Activated naive CD4-positive, alpha-beta T cell treated with anti-CD3 and anti-CD28 coated beads, Interleukin-2, amount 50 U/mL, for 16 hours (primary cell): Measurements from ENCODE around the gene MT1H.
A peak's percentile ranks its signal among the peaks of the same experiment; 100 is the strongest.
"Not testable (repeated sequence)": the region's sequence is repeated elsewhere in the genome, so short reads cannot be mapped to it uniquely, and the experiment has no call there.

ENCODE experiments used
- DNase-seq: peaks from one replicate; pipeline ENCODE4 v3.0.0-alpha.2; 2020

The MT1H gene

DNA sequence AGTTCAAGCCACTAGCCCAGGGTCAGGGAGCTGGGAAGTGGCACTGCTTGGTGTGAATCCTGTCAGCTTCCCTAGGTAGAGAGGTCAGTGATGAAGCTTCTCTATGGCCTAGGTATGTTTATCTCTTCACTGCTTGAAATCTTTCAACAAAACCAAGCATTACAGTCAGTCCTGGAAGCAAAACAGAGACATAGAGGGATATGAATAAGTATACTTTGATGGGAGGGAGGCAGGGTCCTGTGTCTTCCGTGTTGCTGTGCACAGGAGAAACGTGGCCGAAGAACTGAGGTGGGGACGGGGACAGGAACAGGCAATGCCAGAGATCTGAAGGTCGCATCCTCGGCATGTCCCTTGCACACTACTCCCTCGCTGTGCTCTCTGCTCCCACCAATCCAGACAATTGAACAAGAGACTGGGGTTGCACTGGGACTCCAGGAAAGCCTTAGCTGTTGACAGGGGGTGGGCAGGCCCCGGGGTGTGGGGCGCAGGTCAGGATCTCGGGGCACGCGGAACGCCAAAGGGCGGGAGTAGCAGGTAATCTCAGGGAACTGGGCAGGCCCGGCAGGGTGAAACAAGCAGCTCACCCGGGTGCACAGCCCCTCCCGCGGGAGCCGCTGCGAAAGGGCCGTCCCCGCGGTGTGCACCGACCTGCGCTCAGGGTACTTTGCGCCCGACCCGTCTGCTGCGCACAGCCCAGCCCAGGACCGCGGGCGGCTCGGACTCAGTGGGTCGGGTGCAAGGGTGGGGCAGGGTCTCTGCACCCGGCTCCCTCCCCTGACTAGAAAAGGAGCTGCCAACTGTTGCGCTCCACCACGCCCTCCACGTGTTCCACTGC lies at the start of gene MT1H:
MT1H (plus strand) TSS at position 810 of the 835 bp plus-strand sequence. CDS start 71 bp downstream, outside the sequence.
- DNase-seq = peak; percentile 25

GRCh38 chr16:56620339-56620897 lies 49.2 kb upstream of the MT1H start:
- no peak for DNase-seq

DNA sequence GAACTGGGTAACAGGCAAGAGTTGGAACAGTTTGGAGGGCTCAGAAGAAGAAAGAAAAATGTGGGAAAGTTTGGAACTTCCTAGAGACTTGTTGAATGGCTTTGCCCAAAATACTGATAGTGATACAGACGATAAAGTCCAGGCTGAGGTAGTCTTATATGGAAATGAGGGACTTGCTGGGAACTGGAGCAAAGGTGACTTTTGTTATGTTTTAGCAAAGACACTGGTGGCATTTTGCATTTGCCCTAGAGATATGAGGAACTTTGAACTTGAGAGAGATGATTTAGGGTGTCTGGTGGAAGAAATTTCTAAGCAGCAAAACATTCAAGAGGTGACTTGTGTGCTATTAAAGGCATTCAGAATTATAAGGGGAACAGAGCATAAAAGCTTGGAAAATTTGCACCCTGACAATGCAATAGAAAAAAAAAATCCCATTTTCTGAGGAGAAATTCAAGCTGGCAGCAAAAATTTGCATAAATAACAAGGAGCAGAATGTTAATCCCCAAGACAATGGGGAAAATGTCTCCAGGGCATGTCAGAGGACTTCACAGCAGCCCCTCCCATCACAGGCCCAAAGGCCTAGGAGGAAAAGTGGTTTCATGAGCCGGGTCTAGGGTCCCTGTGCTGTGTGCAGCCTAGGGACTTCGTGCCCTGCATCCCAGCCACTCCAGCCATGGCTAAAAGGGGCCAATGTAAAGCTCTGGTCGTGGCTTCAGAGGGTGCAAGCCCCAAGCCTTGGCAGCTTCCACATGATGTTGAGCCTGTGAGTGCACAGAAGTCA lies 47.8 kb upstream of the MT1H start:
- DNase-seq = not testable (repeated sequence)

DNA sequence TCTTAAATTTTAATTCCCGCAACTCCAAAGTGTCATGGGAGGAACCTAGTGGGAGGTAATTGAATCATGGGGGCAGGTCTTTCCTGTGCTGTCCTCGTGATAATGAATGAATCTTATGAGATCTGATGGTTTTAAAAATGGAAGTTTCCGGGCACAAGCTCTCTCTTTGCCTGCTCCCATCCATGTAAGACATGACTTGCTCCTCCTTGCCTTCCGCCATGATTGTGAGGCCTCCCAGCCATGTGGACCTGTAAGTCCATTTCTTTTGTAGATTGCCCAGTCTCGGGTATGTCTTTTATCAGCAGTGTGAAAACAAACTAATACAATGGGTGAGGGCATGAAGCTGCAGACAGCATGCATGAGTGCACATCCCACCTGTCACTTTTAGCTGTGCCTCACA lies 46.4 kb upstream of the MT1H start:
- DNase-seq = not testable (repeated sequence)

GRCh38 chr16:56623637-56624036 lies 46.0 kb upstream of the MT1H start:
- DNase-seq = no peak

GRCh38 chr16:56625140-56625942 lies 44.3 kb upstream of the MT1H start, which contains the start of gene MT1E:
Gene MT1E (plus strand): TSS chr16:56625781. CDS start chr16:56625852, 71 bp downstream.
- peak; percentile 75 for DNase-seq

DNA sequence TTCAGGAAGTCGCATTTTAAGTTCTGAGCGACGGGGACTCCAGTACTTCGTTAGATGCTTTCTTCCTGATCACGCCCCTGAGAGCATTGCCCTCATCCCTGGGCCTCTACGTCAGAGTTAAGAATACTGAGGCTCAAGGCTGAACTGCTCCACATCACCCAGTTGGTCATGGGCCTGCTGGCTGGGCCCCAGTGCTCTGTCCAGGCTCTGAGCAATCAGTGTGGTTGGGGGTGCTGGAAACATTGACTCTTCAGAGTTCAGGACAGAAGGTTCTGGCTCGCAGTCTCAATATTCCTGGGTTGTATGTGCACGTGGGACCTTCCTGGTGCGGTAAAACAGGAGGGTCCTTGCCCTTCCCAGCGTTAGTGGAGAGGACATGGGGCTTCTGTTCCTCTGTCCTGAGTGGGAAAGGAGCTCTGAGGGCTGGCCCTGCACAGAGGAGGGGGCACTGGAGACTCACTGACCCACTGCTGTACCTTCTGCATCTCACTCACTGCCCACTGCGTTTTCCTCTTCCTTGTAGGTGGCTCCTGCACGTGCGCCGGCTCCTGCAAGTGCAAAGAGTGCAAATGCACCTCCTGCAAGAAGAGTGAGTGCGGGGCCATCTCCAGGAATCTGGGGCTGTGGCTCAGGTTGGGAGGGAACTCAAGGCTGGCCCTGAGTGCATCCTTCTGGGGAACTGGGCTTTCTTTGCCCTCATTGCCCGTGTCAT lies 43.5 kb upstream of the MT1H start:
- no peak for DNase-seq

- no peak for DNase-seq
These were observed 42.9 kb upstream of the MT1H start for GRCh38 chr16:56626685-56627084.

GRCh38 chr16:56628486-56629350 lies 40.9 kb upstream of the MT1H start:
- no peak for DNase-seq

GRCh38 chr16:56629531-56629930 lies 40.1 kb upstream of the MT1H start:
- DNase-seq = no peak

GRCh38 chr16:56630134-56630533 lies 39.5 kb upstream of the MT1H start:
- no peak for DNase-seq

- DNase-seq = no peak
These were observed 38.4 kb upstream of the MT1H start for GRCh38 chr16:56631197-56631596.

GRCh38 chr16:56631832-56632155 lies 37.8 kb upstream of the MT1H start:
- no peak for DNase-seq

DNA sequence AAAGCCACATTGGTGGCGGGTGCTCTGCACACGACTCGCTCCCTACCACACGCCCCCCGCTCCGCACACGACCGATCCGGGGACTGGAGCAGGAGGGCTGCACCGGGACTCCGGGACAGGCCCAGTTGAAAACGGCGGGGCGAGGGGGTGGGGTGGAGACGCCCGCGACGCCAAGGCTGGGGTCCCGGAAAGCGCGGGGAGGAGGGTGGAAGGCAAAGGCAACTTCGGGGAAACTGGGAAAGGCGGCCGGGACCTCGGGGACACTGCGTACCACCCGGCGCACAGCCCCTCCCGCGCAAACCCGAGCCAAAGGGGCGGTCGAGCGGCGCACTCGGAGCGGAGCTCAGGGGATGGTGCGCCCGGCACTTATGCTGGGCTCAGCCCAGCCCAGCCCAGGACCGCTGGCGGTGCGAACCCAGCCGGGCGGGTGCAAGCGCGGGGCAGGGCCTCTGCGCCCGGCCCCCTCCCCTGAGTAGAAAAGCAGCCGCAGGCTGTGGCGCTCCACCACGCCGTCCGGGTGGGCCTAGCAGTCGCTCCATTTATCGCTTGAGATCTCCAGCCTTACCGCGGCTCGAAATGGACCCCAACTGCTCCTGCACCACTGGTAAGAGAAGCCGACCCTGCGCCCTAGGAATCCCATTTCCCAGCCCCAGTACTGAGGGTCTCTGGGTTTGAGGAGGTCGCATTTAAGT lies 37.3 kb upstream of the MT1H start, which contains the start of gene MT1M:
MT1M (plus strand) TSS at position 504 of the 692 bp plus-strand sequence; CDS start at position 577, 73 bp downstream.
- DNase-seq = no peak

DNA sequence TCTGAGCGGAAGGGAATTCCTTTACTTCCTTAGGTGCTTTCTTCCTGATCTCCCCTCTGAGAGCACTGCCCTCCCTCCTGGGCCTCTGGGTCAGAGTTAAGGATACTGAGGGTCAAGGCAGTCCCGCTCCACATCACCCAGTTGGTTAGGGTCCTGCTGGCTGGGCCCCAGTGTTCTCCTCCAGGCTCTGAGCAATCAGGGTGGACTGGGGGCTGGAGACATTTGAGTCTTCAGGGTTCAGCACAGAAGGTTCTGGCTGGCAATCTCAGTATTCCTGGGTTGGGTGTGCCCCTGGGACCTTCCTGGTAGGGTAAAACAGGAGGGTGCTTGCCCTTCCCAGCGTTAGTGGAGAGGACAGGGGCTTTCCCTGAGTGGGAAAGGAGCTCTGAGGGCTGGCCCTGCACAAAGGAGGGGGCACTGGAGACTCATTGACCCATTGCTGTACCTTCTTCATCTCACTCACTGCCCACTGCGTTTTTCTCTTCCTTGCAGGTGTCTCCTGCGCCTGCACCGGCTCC lies 36.7 kb upstream of the MT1H start:
- no peak for DNase-seq

GRCh38 chr16:56633535-56633934 lies 36.1 kb upstream of the MT1H start:
- DNase-seq = no peak

GRCh38 chr16:56634715-56635440 lies 34.7 kb upstream of the MT1H start:
- DNase-seq = no peak

GRCh38 chr16:56635441-56635967 lies 34.1 kb upstream of the MT1H start:
- DNase-seq = no peak
